Fibroblast of upper back skin (primary cell): Measurements from ENCODE around the gene BUD23.
A peak's percentile ranks its signal among the peaks of the same experiment; 100 is the strongest.
"Not testable (repeated sequence)": the region's sequence is repeated elsewhere in the genome, so short reads cannot be mapped to it uniquely, and the experiment has no call there.

Source experiments
- DNase-seq: peaks from one replicate; pipeline ENCODE4 v3.0.0-alpha.2; 2013

Gene BUD23

DNA sequence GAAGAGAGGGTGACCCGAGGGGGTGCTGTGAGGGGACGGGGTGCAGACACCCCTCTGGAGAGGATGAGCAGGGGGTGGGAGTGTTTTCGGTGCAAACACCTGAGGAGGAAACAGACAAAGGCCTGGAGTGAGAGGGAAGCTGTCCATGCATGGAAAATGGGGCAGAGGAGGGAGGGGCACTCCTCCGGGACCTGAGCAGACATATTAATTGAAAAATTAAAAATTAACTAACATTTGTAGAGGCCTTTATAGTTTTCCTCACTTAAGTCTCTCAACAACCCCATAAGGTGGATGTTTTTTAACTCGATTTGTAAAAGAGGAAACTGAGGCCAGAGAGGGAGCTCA lies 14.5 kb upstream of the BUD23 start:
- no peak for DNase-seq

- no peak for DNase-seq
Measured at GRCh38 chr7:73669288-73669701, 14.1 kb upstream of the BUD23 start.

DNA sequence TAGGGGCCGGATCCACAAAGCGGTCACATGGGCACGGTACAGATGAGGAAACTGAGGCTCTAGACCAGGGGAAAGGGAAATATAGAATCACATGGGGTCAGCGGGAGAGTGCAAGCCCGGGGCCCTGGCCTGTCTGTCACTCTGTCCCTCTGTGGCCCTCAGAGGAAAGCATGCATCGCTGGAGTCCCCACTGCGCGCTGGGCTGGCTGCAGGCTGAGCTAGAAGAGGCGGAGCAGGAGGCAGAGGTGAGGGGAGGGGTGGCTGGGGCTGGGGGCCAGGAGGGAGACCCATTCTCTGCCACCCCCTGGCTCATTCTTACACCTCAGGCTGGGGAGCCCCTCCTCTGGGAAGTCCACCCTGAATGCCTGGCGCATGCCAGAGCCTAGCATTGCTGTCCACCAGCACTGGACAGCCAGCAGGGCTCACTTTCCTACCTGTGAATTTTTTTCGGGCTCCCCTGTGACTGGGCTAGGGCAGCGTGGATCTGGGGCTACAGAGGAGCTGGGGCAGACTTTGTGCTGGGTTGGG lies 13.5 kb upstream of the BUD23 start:
- DNase-seq = no peak

DNA sequence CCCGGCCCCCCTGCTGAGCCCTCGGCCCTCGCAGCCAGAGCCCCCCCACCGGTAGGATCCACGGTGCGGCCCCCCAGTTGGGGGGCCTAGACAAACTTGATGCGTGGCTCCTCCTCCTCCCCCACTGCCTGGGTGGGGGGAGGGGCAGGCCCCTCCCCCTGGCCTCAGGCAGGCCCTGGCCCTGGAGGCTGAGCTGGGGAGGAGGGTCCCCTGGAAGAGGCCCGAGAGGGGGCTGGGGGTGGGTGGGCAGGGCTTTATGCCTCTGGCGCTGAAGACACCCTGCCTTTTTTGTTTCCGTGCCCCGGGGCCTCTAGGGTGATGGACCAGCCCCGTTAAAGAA lies 12.1 kb upstream of the BUD23 start:
- no peak for DNase-seq

- DNase-seq = no peak
Measured at GRCh38 chr7:73671857-73672445, 11.4 kb upstream of the BUD23 start.

DNA sequence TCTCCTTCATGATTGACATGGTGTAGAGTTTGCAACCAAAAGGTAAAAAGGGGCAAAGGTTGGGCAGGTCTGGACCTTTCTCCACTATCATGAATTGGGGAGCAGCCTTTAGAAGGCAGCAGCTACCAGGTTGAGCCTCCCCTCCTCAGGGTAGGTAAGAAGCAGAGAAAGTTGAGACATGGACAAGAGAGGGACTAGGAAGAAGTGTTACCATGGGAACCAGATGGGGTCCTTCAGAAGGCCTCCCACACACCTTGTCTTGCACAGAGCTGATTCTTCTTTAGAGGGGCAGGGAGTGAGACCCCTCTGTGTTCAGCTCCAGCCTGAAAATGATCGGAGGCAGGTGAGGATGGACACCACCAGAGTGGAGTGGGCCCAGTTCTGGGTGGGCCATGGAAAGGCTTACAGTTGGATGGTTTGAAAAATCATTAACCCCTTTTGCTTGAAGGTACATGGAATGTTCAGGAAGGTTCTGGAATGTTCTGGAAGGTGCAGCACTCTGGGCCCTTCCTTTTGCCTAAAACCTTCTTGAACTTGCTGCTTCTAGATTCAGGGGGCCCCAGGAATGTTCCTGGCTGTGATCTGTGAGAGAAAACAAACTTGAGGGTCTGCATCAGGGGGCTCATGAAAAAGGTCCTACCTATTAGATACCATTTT lies 8.8 kb upstream of the BUD23 start:
- DNase-seq = no peak

DNA sequence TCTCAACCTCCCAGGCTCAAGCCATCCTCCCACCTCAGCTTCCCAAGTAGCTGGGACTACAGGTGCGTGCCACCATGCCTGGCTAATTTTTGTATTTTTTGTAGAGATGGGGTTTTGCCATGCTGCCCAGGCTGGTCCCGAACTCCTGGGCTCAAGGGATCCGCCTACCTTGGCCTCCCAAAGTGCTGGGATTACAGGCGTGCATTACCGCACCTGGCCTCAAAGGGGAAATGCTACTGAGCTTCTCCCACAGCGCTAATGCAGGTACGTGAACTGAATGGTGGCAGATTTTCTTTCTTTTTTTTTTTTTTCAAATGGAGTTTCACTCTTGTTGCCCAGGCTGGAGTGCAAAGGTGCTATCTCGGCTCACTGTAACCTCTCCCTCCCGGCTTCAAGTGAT lies 7.3 kb upstream of the BUD23 start:
- not testable (repeated sequence) for DNase-seq

DNA sequence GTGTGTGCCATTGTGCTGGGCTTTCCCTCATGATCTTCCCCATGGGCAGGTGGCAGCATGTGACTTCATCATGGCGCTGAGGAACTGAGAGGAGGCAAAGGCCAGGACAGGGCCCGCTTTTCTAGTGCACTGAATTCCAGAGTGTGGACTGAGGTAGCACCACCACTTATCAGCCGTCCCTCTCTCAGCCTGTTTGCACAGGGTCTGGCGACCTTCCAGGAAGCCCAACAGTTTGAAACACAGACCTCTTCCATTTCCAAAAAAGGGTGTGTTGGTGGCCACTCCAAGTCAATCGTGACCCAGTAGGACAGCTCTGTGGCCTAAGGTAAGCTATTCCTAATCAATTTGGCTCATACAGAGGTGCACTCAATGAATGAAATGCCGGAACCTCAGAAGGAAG lies 4.5 kb upstream of the BUD23 start:
- DNase-seq = no peak

DNA sequence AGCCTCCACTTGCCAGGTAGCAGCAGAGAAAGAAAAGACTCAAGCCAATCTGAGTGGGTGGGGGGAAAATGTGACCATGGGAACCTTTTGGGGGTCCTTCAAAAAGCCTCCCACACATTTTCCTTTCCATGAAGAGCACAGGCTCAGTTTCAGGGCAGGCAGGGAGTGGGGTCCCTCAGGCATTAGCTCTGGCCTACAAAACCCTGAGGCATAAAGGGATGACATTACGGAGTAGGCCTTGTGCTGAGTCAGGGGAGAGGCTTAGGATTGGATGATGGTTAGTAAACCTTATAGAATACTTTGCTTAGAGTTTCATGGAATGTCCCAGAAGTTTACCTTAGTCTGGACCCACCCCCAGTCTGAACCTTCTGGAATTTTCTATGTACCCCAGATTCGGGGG lies 3.7 kb upstream of the BUD23 start:
- no peak for DNase-seq

DNA sequence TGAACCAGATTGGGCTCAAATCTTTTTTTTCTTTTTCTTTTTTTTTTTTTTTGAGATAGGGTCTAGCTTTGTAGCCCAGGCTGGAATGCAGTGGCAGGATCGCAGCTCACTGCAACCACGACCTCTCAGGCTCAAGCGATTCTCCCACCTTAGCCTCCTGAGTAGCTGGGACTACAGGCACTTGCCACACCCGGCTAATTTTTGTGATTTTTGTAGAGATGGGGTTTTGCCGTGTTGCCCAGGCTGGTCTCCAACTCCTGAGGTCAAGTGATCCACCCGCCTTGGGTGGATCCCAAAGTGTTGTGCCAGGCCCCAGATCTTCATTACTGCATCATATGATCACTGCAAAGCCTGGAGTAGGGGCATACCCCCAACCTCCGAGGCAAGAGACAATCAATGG lies 2.9 kb upstream of the BUD23 start:
- no peak for DNase-seq

DNA sequence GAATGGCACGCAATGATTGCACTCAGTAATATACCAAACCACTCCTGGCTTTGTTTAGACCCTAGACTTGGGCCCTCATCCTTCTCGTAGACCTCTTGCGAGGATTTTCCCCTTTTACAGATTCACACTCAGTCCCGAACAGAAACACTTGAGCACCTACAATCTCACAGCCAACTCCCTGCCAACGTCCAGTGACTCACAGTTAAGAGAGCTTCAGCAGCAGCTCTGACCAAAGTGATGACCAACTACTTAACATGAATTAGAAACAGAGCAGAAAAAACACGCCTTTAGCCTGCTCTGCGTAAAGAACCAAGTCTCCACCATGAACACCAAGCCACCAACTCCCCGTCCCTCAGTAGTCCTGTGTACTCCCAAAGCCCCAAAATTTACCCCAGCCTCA lies 2.4 kb upstream of the BUD23 start:
- no peak for DNase-seq

DNA sequence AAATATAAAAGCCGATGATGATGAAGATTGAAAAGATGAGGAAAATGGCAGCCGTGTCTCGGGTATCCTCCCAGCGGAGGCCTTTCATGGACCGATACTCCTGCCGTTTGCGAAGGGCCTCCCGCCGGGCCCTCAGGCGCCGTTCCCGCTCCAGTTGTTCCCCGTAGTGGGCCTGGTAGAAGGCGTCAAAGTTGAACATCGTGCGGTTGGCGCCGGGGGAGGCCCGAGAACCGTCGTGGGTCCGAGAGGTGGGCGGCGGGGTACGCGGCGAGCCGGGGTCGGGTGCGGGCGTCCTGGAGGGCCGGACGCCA lies 697 bp upstream of the BUD23 start:
- DNase-seq = no peak

GRCh38 chr7:73683788-73684693 lies 644 bp downstream of the BUD23 start:
- DNase-seq = no peak

- no peak for DNase-seq
Measured at GRCh38 chr7:73685311-73685710, 1.9 kb downstream of the BUD23 start.

DNA sequence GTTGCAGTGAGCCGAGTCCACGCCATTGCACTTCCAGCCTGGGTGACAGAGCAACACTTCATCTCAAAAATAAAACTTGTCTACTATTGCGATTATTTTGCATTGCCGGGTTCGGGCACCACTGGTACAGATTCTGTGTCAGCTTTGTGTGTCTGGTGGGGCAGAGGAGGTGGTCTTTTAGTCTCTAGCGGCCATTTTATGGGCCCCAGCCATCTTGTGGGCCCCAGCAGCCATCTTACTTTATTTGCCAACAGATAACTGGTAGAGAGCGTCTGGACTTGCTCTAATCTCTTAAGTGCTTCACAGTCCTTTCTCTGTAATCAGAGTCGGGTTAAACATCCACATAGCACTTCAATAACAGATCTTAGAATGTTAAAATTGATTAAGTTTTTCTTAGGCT lies 4.9 kb downstream of the BUD23 start:
- no peak for DNase-seq

- DNase-seq = no peak
Measured at GRCh38 chr7:73690646-73691045, 7.2 kb downstream of the BUD23 start.

- no peak for DNase-seq
Measured at GRCh38 chr7:73696372-73696771, 13.0 kb downstream of the BUD23 start.

- DNase-seq = no peak
Measured at GRCh38 chr7:73698410-73698809, 15.0 kb downstream of the BUD23 start.

DNA sequence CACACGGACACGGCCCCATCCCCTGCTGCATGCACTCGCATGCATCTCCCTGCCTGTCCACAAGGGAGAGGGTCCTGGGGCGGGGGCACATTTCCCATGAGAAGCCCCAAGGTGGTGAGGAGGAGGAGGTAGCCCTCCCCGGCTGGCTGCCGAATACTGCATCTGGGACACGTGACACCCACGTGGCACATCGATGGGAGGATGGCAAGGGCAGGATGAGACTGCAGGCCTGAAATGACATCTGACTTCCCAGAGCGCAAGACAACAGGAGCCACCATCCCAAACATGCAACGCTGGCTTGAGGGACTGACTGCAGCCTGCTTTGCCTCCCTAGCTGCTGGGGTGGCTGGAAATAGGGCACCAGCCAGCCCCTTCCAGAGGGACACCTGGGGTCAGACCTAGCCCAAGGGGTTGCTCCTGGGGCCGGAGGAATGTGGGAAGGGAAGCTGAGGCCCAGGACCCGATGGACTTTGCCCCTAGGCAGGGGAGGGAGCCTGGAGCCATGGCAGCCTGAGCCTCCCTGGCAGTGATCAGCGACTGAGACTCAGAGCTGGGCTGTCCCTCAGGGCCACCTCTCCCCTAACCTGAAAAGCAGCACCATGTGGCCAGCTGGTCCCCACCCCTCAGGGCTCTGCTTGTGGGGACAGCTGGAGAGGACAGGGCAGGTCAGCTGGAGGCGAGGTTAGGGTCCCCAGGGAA lies 16.1 kb downstream of the BUD23 start:
- no peak for DNase-seq

DNA sequence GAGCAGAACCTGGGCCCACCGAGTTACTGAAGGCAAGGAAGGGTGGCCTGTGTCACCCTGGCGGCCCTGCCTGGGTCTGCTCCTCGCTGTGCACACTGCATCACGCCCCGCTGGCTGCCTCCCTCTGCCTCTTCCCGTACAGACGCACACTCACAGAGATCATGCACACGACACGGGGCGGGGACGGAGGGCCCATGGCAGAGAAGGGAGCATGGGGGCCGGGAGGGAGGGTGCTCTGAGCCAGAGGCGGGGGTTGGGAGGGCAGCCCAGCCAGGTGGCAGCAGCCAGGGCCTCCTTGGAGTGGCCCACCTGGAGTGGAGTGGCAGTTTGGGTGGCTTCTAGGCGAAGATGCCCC lies 16.6 kb downstream of the BUD23 start:
- DNase-seq = no peak

GRCh38 chr7:73700581-73701134 lies 17.3 kb downstream of the BUD23 start:
- no peak for DNase-seq

- DNase-seq = peak; percentile 70
Measured at GRCh38 chr7:73701357-73701995, 18.1 kb downstream of the BUD23 start.

DNA sequence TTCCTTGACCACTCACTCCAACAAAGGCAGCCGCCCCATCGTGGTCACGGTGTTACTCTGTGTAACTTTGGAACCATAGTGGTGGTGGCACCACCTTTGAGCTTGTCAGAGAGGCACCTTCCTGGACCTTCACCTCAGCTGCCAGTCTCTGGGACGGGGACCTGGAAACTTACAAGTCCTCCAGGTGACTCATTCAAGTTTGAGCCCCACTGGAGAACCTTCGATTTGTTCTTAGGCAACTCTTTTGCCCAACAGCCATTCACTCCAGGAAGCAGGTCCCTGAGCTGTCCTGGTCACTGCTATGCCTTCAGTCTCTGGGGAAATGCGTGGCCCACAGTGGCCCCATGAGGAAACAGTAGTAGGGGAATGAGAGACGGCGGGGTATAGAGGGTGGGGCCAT lies 18.8 kb downstream of the BUD23 start:
- no peak for DNase-seq
